SIG-M5 treated with dmso at 0.1 percent for 504 hours (cell line): Measurements from ENCODE around the gene PTH1R.

Experiments used
- DNase-seq: peaks from one replicate; lab custom pipeline; 2025; ENCODE audit not compliant: unreplicated experiment; lab: John Stamatoyannopoulos, UW

PTH1R gene

GRCh38 chr3:46926871-46927717 lies 49.6 kb downstream of the PTH1R start:
- DNase-seq = peak; percentile 99

- no peak for DNase-seq
Observed at GRCh38 chr3:46927718-46928073, 50.2 kb downstream of the PTH1R start.

DNA sequence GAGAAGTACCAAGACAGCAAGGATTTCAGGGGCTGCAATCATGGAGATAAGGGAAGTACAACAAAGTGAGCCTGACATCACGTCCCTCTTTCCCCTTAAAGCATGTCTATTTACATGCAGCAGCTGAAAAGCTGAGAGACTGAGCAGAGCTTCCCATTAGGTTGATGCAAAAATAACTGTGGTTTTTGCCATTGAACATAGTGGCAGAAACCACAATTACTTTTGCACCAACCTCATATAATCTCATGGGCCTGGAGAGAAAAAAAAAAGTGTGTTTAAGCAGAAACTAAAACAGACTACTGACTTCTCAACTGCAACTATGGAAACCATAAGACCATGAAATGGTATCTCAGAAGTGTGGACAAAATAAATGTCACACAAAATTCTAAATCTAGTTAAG lies 50.8 kb downstream of the PTH1R start:
- peak; percentile 98 for DNase-seq

DNA sequence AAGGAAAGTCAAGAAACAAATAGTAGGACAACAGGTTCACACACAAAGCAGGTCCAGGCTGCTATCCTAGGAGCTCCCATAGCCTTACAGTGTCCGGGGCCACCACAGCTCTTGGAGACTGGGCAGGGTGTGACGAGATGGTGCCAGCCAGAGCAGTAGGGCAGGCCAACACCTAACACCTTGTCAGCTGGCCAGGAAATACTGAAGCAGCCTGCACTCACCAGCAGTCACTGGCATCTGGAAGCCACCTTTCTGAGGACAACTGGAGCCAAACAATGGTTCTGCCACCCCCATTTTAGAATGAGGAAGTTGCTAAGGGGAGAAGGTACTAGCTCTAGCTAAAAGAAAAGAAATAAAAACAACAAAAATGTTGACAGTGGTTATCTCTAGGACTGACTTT lies 51.8 kb downstream of the PTH1R start:
- no peak for DNase-seq

DNA sequence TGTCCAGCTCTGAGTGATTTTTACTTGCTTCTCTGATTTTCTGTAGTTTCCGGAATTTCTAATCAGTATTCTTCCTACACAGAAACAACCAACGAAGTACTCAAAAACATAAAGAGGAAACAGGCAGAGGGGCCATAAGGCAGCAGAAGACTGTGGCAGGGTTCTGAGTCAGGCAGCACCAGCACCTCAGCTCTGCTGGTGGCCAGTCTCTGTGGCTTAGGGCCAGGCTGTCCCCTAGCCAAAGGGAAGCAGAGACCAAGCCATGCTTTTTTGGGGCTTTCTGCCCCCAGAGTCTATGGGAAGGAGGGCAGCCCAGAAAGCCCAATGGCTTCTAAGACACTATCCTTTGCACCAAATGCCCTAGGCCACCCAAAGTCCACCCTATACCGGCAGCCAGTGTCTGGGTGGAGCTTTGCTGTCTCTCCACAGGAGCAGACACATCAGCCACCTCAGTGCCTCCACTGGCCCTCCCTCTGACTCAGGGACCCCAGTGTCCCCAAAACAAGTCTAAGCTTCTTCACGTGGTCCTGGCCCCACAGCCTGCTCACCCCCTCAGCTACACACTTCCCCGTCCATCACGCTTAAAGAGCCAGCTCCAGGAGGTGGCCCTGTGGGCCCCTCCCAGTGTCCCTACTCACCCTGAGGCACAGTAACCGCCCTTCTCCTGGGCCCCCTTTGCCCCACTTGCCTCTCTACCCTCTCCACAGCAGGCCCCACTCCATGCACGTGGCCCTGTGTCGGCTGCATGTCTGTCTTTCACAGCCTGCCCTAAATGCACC lies 52.8 kb downstream of the PTH1R start:
- no peak for DNase-seq

DNA sequence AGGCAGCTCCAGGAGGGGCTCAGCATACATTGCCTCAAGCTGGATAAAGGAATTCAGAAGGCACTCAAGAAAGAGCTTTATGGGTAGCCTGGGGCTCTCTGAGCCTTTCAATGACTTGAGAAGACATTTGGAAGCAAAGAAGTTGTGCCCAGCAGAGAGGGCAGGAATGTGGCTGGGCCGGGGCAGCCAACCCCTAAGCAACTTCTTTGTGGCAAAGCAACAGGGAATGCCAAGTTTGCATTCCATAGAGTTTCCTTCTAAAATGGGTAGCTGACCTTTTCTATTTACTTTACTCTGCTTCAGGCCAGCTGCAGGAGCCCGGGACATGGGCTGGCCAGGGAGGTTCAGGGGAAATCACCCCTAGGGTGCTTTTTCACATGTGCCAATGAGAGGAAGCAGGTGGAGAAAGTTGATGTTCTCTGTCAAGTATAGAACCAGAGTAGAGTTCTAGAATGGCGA lies 53.5 kb downstream of the PTH1R start:
- DNase-seq = no peak

- DNase-seq = no peak
Observed at GRCh38 chr3:46931631-46932331, 54.3 kb downstream of the PTH1R start.

DNA sequence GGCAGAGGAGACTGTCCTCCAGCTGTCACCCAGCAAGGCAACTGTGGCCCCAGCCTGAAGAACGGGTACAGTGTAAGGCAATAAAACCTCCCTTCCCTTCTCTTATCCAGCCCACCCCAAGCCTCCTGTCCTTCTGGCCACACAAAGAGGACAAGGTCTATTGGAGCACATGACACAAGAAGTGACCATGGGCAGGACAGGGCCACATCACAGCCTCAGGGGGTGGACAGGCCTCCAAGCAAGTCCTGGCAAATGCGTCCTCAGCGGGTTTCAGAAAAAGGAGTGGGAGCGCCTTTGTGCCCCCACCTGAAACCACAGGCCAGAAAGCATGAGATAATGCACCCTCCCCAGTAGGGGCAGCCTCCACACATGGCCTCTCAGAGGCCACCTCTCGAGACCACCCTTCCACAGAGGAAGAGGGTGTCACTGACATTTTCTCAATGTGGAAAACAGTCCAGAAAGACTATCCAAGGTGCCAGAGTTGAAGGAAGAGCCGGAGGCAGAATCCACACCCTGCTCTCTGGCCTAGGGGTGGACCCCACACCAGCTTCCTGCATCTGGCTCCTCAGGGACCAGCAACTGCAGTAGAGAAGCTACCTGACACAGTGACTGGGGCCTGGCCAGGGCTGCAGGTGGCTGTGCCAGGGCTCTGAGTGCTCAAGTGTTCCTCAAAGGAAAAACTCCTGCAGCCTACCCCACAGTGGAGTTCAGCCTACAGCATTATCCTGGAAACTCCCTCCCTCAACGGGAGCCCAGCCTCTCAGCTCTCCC lies 55.1 kb downstream of the PTH1R start:
- no peak for DNase-seq

- DNase-seq = no peak
Observed at GRCh38 chr3:46933261-46933660, 55.7 kb downstream of the PTH1R start.

DNA sequence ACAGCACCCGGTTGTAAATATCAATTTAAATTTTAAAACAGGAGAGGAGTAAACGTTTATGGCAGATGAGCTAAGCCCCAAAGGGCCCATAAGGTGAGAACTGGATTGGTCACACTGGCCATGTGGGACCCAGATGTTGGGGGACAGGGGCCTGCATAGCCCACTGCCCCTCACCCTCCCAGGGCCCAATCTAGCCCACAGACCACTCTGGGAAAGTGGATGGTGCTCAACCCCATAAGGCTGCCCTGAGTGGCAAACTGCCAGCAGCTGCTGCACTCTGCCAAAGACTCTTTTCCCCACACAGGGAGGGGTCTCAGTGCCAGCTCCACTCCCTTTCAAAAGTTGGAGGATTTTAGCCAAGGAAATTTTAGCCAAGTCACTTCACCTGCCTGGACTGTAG lies 56.6 kb downstream of the PTH1R start:
- DNase-seq = no peak

- no peak for DNase-seq
Observed at GRCh38 chr3:46934498-46935167, 57.1 kb downstream of the PTH1R start.

DNA sequence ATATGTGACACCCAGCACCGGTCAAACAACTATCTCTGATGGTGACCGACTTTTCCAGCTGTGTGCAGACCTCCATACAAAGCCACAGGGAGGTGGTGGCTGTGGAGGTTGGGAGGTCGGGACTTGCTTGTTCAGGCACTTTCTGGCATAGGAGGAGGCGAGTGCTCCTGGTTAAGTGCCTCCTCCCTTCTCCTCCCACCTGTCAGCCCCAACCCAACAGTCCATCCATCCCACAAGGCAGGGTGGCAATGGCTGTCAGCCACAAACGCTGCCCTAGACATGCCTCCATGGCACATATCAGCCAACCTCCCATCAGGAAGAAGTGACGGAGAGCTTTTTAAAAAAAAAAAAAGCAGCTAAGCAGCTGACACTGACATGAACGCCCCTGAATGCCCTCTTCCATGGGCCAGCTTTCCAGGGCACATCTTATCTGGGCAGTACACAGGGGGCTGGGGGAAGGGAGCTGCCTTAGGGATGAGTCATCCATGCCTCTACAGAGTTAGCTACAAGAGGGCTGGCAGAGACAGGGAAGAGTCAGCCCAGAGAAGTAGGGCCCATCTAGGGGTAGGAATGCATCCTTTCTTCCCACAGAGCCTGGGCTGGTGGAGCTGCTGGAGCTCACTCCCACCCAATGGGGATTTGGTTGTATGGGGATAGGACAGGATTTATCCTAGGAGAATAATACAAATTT lies 57.8 kb downstream of the PTH1R start:
- peak; percentile 40 for DNase-seq

DNA sequence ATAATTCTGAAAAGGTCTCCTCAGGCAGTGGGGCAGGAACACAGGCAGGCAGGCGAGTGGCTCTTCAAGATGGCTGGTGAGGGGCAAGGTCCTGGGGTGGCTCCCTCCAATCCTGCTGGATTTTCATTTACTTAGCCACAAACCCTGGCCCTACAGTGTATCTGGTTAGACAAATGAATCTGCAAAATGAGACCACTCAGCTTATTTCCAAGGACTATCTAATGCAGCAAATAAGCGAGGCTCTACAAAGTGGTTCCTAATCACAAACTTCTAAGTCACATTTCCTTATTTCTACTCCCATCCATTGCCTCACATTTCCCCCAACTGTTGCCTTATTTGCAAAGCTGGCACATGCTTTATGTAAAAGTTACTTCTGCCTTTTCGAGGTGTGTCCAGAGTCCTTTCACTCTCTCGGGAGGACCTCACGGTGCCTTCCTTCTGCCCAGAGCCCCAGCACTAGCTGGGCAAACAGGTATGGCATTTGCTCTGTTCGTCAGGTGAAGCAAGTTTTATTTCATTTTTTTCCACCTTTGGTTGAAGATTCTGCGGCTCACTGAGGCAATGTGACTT lies 58.6 kb downstream of the PTH1R start:
- peak; percentile 86 for DNase-seq

GRCh38 chr3:46936733-46937250 lies 59.3 kb downstream of the PTH1R start:
- DNase-seq = no peak

DNA sequence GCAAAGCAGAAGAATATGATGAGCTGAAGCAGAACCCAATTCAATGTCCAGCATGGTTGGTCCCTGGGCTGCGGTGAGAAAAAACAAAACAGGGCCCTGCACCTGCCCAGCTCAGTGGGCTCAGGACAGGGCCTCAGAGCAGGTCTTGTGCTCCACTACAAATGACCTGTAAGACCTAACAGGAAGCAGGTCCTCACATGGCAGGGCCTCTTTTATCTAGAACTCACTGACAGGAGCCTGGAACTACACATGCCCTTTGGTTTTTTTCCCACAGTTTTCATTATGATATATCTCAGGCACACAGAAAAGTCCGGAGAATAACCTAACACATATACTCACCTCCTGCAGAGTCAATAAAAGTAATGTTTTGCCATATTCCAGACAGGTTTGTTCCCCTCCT lies 60.6 kb downstream of the PTH1R start:
- no peak for DNase-seq

GRCh38 chr3:46939578-46940445 lies 62.3 kb downstream of the PTH1R start:
- DNase-seq = no peak

GRCh38 chr3:46942076-46942475 lies 64.6 kb downstream of the PTH1R start:
- no peak for DNase-seq
